Activated gamma-delta T cell (primary cell): ENCODE data around the gene RFTN2.
"Not testable (repeated sequence)": the region's sequence is repeated elsewhere in the genome, so short reads cannot be mapped to it uniquely, and the experiment has no call there.

Experiments used
- DNase-seq: peaks from one replicate; lab custom pipeline; 2025; lab: John Stamatoyannopoulos, UW

Gene RFTN2

DNA sequence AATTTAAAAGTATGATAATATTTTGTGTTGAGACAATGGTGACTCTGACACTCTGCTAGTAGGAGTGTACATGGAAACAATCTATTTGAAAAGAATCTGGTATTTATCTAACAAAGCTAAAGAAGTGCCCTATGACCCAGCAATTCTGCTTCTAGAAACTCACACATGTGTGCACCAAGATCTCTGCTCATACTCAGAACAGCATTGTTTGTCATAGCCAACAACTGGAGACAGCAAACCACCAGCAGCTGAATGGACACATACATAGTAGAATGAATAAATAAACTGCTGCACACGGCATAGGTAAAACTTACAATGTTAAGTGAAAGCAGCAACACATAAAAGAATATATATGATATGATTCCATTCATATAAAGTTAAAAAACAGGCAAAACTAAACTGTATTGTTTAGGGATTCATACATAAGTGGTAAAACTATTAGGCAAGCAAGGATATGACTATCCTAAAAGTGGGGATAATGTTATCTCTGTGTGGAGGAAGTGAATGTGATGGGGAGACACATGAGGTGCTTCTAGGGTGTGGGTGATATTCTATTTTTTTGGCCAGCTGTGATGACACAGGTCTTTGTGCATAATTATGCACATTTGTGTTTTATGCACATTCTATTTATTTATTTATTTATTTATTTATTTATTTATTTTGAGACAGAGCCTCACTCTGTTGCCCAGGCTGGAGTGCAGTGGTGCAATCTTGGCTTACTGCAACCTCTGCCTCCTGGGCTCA is 71.1 kb downstream of the RFTN2 start:
- DNase-seq, result no peak

DNA sequence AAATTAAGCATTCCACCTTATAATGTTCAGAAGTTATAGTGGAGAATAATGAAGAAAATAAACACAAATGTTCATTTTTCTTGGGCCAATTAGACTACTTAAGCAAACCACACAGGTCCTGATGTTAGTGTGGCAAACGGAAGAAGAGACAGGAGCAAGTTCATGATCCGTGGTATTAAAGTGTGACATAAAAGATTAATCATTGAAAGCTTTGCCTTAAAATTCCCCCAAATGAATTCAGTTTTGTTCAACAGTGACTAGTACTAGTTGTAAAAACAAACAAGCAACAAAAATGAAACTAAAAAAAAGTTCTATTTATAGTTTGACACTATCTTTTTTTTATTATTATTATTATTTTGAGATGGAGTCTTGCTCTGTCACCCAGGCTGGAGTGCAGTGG is 73.7 kb downstream of the RFTN2 start:
- DNase-seq, result no peak

DNA sequence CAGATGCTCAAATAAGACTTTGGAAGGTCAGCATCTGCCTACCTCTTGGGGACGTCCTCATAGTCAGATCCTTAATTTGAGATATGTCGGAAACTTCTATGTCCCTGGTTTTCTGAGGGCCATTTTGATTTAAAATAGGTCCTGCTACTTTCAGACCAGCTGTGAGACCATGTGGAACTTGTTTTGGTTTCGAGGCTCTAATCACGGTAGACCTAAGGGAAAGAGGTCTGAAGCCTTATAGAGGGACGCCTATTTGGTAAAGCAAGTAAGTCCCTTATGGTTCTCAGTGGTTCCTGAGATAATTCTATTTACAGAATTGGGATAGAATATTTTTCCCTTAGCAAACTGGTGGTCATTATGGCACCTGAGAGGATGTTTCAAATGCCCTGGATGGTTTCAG is 75.1 kb downstream of the RFTN2 start:
- DNase-seq, result no peak

DNA sequence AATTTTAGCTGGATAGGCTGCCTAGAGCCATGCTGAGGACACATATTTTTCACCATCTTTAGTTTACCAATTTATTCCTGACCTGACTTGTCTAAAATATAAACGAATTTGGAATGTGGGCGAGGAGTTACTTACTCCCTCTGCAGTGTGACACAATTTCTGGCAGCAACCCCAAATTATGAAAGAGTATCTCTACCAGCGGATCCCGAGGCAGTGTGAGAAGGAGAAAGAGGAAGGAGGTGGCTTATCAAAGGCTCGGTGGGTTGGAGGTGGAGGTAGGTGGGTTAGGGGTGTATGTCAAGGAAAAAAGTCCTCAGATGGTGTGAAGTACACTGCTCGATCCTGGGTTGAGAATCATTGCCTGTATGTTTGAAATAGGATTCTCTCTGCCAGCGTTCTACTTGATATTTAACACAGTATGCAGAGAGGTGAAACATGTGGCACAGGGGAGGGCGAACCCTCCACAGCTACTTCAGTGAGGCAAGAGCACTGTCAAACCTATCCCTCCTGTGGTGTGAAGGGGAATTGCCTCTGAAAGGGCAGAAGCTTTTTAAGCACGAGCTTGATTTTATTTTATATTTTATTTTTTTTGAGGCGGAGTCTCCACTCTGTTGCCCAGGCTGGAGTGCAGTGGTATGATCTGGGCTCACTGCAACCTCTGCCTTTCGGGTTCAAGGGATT is 76.0 kb downstream of the RFTN2 start:
- DNase-seq, result no peak

DNA sequence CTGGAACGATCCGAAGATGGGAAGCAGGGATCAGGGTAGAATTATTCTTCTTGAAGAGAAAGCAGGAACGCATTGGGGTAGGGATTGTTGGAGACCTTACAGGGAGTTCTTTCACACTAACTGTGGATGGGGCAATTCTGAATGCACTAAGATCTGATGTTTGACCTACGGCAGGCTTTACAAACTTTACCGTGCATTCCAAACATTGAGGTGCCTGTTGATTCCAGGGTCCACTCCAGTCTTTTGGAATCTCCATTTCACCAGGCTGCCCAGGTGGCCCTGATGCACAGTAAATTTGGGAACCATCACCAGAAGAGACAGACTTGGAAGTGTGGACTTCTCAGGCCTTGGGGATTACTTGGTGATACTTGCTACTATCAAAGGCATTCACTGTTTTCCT is 76.9 kb downstream of the RFTN2 start:
- no peak for DNase-seq

DNA sequence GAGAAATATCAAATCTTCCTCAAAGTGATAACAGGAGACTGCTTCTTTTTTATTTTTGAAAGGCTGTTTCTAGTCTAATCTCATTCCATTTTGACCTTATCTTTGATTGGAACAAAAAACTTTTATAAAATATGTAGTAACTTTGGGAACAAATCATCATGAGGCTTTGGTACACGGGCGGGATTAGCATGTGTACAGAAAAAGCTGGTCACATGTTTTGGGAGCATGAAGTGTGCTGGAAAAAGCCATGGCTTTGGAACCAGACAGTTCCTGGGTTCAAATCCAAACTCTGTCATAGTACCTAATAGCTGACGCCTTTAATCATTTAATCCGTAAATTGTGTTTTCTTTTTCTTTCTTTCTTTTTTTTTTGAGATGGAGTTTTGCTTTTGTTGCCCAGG is 78.2 kb downstream of the RFTN2 start:
- no peak for DNase-seq

DNA sequence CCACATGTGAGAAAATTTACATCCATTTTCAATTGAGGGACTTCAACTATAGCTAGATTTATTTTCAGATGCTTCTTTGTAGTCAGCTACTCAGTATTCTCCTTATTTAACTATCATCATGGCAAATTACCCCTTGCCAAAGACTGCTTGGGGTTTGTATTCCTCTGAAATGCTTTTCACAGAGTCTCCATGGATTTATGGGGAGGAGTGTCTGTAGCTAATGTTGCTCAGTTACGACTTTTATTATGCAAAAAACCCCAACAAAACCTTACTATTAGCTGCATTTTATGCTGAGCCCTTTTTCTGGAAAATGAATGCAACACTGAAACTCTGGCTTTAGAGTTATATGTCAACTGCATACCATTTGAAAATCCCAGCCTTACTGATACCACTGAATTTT is 78.6 kb downstream of the RFTN2 start:
- DNase-seq, result no peak

DNA sequence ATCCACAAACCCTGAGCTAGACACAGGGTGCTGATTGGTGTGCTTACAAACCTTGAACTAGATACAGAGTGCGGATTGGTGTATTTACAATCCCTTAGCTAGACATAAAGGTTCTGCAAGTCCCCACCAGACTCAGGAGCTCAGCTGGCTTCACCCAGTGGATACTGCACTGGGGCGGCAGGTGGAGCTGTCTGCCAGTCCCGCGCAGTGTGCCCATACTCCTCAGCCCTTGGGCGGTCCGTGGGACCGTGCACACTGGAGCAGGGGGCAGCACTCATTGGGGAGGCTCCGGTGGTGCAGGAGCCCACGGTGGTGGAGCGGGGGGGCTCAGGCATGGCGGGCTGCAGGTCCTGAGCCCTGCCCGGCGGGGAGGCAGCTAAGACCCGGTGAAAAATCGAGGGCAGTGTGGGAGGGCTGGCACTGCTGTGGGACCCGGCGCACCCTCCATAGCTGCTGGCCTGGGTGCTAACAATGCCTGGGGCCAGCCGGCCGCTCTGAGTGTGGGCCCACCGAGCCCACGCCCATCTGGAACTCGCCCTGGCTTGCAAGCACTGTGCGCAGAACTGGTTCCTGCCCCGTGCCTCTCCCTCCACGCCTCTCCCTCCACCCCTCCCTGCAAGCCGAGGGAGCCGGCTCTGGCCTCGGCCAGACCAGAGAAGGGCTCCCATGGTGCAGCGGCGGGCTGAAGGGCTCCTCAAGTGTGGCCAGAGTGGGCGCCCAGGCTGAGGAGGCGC is 83.9 kb downstream of the RFTN2 start:
- DNase-seq, result no peak

DNA sequence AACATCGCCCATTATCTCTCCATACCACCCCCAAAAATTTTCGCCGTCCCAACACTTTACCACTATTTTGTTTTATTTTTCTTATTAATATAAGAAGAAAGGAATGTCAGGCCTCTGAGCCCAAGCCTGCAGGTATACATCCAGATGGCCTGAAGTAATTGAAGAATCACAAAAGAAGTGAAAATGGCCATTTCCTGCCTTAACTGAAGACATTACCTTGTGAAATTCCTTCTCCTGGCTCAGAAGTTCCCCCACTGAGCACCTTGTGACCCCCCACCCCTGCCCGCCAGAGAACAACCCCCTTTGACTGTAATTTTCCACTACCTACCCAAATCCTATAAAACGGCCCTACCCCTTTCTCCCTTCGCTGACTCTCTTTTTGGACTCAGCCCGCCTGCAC is 88.1 kb downstream of the RFTN2 start:
- DNase-seq, result not testable (repeated sequence)

DNA sequence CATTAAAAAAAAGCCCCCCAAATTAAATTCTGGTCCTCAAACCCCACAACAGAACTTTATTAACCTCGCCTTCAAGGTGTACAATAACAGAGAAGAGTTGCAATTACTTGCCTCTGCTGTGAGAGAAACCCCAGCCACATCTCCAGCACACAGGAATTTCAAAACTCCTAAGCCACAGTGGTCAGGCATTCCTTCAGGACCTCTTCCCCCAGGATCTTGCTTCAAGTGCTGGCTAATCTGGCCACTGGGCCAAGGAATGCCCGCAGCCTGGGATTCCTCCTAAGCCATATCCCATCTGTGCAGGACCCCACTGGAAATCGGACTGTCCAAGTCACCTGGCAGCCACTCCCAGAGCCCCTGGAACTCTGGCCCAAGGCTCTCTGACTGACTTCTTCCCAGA is 95.2 kb downstream of the RFTN2 start:
- DNase-seq, result not testable (repeated sequence)

DNA sequence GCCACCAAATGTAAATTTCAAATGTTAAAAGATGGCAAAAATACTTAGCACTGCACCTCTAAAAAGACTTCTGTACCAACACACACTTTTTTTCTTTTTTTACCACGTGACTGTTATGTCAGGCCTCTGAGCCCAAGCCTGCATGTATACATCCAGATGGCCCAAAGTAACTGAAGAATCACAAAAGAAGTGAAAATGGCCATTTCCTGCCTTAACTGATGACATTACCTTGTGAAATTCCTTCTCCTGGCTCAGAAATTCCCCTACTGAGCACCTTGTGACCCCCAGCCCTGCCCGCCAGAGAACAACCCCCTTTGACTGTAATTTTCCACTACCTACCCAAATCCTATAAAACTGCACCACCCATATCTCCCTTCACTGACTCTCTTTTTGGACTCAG is 97.1 kb downstream of the RFTN2 start:
- DNase-seq, result not testable (repeated sequence)

DNA sequence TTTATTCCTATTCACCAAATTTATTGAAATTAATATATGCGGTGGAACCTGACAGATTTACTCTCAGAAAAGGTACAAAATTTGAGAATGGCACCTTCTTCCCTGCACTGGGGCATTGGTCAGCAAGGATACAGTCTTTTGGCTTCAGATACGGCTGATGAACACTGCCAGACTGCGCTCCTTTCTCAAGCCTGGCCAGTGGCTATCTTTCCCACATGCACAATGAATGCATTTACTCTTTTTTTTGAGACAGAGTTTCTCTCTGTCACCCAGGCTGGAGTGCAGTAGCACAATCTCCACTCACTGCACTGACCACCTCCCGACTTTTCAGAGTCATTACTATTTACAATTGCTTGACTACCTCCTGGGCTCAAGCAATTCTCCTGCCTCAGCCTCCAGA is 97.9 kb downstream of the RFTN2 start:
- DNase-seq, result no peak

DNA sequence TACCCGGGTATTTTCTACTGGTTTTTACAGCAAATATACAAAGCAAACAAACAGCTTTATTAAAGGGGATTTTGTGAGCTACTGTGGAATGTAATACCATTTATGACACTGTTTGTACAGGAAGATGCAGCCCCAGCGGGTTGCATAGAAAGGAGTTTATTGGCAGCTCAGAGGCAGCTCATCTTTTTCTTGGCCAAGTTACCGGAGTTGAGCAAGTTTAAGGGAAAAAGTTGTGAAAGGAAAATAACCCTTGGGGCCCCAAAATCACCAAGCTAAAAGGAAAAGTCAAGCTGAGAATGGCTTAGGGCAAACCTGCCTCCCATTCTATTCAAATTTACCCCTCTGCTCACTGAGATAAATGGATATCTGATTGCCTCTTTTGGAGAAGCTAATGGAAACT is 98.8 kb downstream of the RFTN2 start:
- no peak for DNase-seq

DNA sequence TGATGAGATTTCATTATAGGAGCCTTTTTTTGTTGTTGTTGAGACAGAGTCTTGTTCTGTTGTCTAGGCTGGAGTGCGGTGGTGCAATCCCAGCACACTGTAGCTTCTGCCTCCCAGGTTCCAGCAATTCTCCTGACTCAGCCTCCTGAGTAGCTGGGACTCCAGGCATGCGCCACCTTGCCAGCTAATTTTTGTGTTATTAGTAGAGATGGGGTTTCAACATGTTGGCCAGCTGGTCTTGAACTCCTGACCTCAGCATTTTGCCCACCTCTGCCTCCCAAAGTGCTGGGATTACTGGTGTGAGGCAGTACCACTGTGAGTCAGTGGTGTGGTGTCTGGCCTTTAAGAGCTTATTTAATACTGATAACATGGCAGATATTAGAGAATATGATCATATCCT is 99.4 kb downstream of the RFTN2 start:
- no peak for DNase-seq

DNA sequence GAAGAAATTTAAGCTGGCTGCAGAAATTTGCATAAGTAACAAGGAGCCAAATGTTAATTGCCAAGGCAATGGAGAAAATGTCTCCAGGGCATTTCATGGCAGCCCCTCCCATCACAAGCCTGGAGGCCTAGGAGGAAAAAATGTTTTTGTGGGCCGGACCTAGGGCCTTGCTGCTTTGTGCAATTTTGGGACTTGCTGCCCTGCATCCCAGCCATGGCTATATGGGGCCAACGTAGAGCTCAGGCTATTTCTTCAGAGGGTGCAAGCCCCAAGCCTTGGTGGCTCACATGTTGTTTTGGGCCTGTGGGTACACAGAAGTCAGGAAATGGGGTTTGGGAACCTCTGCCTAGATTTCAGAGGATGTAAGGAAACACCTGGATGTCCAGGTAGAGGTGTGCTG is 101.8 kb downstream of the RFTN2 start:
- DNase-seq, result no peak

DNA sequence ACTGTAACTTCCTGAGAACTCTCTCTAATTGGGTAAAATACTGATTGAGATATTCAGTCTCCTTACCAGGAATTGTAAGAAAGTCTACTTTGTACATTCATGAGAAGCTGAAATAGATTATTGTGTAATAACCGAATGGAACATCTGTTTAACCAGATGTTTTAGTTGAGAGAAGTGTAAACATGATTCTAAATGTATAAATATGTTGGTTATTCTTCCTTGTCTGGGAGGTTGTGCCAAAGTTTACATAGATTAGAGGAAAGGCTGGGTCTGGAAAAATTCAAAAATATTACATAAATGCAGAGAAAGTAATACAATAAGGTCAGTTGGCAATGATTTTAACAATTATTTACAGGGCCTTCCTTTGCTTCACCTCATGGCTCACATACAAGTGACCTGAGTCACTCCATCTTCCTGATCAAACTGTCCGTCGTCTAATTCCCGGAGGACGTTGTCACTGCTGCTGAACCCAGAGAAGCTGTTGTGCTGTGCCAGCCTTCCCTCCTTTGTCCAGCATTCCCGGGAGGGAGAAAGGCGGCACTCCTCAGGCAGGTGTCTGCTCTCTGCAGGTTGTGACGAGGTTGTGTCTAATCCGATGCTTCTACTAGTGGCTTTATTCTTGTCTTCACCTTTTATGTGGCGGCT is 103.6 kb downstream of the RFTN2 start:
- no peak for DNase-seq

DNA sequence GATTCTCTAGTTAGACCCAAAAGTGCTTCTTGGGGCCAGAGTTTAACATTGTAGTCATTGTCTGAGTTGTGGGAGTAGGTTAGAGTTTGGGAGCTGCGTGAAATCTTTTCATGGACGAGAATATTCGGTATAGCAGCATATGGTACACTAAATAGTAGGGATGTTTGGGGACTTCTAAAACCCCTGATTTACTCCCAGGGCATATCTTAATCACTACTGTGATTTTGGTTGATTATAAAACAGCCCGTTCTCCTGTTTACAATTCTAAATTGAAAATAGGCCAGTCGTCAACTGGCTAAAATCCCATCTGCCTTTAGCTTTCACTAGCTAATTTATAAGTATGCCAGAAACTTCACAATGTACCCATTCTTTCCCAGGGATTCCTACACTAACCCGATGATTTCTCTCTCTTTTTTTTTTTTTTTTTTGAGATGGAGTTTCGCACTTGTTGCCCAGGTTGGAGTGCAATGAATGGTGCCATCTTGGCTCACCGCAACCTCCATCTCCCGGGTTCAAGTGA is 115.2 kb downstream of the RFTN2 start:
- DNase-seq, result no peak

DNA sequence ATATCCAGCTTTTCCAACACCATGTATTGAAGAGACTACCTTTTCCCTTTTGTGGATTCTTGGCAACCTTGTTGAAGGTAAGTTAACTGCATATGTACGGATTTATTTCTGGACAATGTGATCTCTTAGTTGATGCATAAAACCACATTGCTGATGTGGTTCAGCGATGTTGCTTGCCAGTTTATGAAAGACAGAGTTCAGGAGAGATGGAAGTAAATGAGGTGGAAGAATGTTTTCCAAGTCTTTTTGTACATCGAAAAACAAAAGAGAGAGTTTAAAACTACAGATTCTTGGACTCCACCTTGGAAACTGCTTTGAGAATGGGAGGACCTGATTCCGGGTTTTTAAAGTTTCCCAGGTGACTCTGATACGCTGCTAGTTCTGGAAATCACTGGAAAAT is 115.7 kb downstream of the RFTN2 start:
- no peak for DNase-seq

DNA sequence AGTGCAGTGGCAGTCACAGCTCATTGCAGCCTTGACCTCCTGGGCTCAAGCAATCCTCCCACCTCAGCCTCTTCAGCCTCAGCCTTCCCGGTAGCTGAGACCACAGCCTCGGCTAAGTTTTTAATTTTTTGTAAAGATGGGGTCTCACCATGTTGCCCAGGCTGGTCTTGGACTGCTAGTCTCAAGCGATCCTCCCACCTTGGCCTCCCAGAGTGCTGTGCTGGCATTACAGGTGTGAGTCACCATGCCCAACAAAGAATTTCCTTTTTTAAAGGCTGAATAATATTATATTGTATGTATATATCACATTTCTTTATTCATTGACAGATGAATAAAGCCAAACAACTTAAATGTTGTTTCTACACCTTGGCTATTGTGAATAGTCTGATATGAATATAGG is 117.0 kb downstream of the RFTN2 start:
- no peak for DNase-seq

DNA sequence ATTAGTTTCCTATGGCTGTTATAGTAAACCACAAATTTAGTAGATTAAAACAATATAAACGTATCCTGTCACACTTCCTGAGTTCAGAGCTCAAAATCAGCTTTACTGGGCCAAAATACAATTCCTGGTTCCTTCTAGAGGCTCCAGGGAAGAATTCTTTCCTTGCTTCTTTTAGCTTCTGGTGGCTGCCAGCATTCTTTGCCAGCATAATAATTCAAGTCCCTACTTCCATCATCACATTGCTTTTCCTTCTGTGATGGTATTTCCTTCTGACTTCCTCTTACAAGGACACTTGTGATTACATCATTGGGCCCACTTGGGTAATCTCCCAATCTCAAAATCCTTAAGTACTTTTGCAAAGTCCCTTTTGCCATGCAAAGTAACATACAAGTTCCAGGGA is 118.9 kb downstream of the RFTN2 start:
- DNase-seq, result no peak

DNA sequence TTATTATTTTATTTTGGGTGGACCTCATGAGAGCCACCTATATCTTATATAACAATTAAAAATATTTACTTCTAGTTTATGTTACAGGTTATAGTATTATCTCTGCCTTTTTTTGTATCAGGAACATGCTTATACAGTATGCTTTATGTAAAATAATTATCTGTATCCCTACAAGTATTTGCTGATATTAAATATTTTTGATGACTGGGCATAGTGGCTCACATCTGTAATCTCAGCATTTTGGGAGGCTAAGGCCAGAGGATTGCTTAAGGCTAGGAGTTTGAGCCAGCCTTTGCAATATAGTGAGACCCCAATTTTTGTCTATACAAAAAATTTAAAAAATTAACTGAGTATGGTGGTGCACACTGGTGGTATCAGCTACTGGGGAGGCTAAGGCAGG is 119.9 kb downstream of the RFTN2 start:
- DNase-seq, result no peak

DNA sequence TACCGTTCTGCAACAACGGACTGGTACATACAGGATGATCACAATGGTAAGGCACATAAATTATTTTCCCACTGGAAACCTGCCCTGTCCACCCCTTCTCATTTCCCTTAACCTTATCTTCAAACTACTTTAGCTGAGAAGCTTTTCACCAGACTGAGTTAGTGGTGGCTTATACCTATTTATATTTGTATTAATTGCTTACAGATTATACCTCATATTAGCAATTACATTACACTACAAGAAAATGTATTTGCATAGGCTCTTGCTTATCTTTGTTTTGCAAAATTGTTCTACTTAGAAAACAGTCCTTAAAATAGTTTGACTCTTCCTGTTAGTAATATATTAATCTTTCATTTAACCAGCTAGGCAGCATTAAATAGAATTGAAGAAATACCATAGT is 124.1 kb downstream of the RFTN2 start:
- not testable (repeated sequence) for DNase-seq
